Testis (tissue), 2 donors: ENCODE results near the gene PRF1.

Experiments used
- POLR2A ChIP-seq: fragments of 450-650 bp; IDR thresholded peaks from one replicate; pipeline ENCODE4 v1.6.1; 2017; ENCODE audit warnings: antibody characterized with exemption, mild to moderate bottlenecking, moderate library complexity
- TF ChIP-seq, protein P1 (sequence below), 3 experiments: fragments of 450-650 bp in 2 of 3; fragments of 200-600 bp in 1 of 3; sonication (generic) in 1 of 3; IDR thresholded peaks; one replicate each; pipeline ENCODE4 v1.5.1; 2016 to 2019; ENCODE audit warnings: antibody characterized with exemption in 3 of 3, mild to moderate bottlenecking in 2 of 3, moderate library complexity in 1 of 3

DNA sequence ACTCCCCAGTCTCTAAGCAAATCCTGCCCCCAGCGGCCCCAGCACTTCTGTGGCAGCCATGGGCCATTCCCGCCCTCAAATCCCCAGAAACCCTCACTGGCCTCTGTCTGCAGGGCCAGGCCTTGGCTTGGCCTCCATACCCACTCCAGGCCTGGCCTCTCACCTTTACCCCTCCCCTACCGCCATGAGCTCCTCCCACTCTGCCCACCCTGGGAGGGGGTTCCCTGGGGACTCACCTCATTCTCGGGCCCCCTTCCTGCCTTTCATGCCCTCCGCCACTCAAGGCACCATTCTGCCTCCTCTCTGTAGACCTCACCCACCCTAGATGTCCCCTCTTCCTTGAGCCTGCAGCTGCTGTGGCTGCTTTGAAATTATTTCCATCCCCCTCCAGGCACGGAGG, 41.0 kb downstream of the PRF1 start:
- TF ChIP-seq, protein P1, sequence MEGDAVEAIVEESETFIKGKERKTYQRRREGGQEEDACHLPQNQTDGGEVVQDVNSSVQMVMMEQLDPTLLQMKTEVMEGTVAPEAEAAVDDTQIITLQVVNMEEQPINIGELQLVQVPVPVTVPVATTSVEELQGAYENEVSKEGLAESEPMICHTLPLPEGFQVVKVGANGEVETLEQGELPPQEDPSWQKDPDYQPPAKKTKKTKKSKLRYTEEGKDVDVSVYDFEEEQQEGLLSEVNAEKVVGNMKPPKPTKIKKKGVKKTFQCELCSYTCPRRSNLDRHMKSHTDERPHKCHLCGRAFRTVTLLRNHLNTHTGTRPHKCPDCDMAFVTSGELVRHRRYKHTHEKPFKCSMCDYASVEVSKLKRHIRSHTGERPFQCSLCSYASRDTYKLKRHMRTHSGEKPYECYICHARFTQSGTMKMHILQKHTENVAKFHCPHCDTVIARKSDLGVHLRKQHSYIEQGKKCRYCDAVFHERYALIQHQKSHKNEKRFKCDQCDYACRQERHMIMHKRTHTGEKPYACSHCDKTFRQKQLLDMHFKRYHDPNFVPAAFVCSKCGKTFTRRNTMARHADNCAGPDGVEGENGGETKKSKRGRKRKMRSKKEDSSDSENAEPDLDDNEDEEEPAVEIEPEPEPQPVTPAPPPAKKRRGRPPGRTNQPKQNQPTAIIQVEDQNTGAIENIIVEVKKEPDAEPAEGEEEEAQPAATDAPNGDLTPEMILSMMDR (IDR thresholded peaks at IDR 0.05) = no peak
- TF ChIP-seq POLR2A = no peak
